ENCODE results near the gene DIPK1A.

The DIPK1A gene

DNA sequence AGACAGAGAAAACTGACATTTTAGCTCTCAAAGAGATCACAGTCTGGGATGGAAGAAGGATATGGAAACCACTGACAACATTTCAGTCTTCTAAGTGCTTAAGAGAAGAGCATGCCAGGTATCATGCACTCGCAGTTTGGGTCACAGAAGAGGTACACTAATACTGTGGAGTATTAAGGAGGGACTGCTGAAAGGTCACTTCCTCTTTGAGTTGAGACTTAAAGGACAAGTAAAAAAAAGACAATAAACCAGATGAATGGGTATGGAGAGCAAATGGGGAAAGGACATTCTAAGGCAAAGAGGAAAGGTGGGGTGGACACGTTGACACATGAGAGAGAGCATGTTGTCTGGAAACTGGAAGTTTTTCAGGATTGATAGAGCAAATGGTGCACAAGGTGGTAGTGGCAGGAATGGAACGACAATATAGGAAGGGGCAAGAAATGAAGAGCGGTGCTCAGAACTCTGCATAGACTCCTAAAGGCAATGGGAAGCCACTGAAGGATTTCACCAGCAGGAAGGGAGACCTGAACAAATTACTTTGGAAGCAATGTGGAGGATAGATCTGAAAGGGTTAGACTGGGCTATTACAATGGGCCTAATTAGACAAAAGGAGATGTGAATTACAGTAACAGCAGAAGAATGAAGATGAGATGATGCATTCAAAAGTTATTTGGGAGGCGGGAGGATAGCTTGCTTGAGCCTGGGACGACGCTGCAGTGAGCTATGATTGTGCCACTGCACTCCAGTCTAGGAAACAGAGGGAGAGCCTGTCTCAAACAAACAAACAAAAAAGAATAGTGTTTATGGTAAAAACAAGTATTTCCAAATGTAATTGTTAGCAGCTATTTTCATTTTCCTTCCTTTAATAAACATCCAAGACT is 11.1 kb downstream of the DIPK1A start:
- no peak for DNase-seq

DNA sequence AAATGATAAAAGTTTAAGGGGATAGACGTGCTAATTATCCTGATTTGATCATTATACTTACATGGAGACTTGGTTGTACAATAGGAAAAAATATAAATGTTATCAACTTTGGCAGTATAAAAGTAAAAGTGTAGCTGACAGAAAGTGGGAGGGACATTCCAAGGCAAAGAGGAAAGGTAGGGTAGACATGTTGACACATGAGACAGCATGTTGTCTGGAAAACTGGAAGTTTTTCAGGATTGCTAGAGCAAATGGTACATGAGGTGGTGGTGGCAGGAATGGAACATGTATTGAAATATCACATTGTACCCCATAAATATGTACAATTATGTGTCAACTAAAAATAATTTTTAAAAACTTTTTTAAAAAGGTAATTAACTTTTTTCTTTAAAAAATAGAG is 13.2 kb downstream of the DIPK1A start:
- DNase-seq = no peak

DNA sequence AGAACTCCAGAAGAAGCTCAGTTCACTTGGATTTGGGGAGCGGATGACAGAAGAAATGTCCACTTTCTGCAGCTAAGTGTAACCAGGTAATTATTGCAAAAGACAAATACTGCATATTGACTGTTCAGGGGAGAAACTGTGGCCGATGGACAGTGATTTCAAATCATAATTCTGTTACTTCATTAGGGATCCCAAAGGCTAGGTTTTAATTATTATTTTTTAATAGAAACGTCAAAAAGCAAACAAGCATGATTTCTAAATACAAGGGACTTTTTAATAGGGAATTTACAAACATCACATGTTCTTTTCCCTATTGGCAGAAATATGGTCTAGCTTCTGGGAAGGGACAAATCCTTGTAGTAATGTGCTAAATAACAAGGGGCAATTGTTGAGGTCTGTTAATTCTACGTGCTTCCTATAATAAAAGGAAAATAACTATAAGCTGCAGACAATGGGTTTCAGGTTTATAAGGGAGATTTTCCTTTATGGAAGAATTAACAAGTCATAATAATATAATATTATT is 15.5 kb downstream of the DIPK1A start:
- no peak for DNase-seq

DNA sequence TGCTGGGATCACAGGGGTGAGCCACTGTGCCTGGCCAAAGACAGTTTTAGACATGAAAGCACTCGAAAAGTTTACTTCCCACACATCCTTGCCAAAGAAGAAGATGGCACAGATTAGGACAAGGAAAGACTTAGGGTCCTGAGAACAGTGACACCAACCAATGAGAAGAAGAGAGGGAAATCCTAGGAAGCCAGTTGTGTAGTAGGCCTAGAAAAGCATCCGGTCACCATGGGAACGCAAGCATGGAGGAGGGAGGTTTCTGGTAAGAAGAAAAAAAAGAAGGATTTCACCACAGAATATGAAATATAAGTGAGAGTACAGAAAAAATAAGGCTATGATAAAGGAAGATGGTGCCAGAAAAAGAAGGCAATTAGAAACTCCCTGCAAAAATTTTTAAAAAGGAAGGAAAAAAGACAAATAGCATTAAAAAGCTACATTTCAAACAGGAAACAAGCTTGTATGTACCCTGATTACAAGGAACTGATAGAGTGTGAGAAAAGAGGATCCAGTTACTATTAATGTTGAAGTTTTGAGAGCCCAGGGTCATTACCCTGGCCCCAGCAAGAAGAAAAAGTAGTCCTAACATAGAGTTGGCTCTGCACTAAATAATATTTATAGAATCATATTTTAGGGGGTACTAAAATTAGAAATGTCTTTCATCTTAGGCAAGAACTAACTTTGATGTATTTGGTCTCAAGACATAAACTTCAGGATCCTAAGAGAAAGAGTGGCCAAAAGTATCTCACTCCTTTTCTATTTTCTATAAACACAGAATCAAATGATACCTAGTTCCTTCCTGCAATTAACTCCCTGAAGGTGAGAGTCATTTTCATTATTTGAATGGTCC is 16.1 kb downstream of the DIPK1A start:
- DNase-seq = no peak

DNA sequence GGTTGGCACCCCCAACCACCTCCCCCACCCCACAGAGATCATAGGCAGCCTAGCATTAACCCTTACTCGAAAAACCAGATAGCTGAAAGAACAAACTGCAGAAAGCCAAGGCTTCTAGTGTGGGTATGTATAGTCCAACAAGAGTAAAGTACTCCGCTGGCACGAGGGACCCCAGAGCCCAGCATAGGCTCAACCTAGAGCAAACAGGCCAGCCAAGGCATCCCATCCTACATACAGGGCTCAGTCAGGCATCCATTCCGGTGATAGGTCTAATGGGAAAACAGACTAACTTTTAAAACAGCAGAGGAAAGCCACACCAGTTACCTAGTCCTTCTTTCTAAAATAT is 17.8 kb downstream of the DIPK1A start:
- no peak for DNase-seq

DNA sequence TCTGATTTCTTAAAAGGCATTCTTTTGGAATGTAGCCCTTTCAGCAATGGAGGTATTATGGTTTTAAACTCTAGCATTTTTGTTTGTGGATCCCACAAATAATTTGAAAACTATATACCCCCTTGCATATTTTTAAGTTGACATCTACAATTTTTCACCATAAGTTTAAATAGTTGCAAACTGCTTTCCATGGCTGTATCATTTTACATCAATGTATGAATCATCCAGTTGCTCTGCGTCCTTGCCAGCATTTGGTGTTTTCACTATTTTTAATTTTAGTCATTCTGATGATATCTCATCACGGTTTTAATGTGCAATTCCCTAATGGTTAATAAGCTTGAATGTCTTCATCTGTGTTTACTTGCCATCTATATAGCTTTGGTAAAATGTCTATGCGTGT is 20.7 kb downstream of the DIPK1A start:
- no peak for DNase-seq

DNA sequence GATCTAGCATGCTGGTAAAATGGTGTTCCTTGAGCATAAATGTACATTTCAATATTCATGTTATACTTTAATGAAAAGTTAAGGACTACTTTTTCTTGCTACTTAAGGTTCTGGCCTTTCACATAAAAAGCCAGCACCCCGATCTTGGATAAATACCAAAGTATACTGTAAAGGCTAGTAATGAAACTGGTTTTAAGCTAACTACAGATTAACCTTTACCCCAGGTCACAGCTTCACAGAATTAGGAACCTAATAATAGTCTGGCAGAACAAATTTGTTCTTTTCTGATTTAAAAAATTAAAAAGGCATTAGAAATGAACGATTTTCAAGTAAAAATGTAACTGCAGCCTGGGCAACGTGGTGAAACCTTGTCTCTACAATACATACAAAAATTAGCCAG is 23.5 kb downstream of the DIPK1A start:
- no peak for DNase-seq

DNA sequence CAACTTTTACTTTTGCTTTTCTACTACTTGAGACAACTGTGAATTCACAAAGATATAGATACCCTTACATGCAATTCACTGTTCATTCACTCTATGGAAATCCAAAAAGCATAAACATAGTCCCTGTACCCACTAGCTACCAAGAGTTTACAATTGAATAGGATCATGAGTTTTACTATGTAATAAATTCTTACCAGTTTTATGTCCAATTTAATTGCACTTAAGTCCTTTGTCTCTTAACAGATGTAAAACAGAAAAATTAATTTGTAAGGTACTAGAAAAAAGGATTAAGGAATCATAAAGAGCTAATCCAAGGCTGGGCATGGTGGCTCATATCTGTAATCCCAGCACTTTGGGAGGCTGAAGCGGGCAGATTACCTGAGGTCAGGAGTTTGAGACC is 24.4 kb downstream of the DIPK1A start:
- no peak for DNase-seq

DNA sequence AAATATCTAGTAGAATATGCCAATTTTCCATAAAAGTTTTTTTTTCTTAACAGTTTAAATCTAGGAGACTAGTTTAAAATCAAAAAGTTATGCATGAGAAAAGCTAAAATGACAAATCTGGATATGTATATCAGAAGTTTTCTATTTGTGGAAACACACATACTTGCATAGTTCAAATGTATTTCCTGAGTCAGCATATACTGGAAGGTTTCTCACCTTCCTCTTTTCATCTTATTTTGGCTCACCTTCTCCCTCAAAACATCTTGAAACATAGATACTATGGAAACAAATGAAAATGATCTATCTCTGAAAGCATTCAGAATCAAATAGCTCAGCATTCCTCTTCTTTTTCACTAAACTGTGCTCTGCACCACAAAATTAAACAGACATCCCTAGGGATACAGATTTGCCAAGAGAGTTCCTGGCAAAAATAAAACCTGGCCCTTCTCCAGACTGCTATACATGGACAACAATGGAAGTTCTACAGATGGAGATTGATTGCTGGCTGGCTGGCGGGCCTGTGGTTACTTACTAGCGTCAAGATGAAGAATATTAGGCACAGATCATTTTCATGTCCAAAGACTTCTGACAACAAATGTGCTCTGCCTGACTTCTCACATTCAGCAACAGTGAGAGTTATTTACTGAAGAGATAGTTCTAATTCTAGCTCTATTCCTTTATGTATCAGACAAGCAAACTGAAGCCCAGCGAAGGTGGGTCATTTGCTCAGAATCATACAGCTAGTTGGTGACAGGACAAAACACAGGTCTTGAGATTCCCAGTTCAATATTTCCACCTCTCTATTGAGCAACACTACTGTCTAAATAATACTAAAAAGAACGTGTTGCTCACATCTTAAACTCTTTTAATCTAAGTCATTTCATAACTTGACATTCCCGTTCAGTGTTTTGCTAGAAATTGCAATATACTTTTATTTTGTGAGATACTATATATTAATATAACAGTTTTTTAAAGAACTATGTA is 26.6 kb downstream of the DIPK1A start:
- no peak for DNase-seq

DNA sequence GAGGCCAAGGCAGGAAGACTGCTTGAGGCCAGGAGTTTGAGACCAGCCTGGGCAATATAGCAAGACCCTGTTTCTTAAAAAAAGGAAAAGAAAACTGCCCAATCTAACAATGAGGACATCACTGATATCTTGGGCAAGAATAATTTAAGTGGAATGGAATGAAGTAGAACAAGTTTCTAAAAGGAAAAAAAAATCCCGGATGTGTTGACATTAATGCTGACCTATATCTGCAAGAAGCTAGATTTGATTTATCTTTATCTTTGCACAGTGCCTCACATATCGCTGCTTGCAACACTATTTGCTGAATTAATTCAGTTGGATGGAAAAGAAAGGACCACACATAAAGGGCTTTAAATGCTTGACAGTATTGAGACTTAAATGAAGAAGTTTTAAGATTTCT is 27.8 kb downstream of the DIPK1A start:
- no peak for DNase-seq

DNA sequence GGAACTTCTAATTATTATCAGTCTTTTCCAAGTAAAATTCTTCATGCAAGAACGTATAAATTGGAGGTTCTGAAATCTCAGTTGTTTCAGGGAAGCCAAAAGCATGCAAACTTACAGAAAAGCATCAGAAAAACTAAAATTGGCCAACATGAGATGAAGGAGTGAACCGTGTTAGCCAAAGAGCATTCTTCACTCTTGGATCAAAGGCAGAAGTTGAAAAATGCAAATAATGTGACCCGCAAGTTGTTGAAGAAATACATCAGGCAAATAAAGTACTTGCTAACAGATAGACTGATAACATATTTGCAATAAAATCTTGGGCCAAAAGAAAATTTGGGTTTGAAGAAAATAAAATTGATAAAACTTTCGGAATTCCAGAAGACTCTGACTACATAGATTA is 29.6 kb downstream of the DIPK1A start:
- no peak for DNase-seq

DNA sequence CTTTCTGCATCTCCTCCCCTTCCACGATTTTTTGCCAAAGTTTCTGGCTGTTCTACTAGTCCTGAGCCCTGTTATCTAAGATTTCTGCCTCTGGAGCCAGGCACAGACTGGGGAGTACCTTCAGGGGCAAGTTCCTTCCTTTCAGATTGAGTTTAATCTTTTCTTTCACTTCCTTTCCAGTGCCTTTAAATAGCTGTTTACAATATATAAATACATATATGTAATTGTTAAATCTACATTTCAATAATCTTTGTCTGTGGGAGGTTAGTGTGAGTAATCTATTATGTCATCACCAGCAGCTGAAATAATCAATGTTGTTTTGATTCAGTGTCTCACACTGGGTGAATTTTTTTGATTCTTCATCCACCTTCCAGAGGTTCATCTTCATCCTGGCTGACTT is 31.8 kb downstream of the DIPK1A start:
- no peak for DNase-seq

DNA sequence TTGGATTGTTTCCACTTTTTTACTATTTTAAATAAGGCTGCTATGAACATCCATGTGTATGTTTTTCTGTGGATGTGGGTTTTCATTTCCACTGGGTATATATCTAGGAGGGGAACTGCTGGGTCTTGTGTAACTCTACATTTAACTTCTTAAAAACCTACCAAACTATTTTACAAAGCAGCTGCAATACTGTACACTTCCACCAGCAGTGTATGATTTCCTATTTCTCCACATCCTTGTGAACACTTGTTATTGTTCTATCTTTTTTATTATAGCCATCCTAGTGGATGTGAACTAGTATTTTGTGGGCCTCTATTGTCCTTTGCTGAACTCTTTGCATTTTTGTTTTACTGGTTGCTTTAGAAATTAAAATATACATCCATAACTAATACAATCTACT is 33.4 kb downstream of the DIPK1A start:
- no peak for DNase-seq

DNA sequence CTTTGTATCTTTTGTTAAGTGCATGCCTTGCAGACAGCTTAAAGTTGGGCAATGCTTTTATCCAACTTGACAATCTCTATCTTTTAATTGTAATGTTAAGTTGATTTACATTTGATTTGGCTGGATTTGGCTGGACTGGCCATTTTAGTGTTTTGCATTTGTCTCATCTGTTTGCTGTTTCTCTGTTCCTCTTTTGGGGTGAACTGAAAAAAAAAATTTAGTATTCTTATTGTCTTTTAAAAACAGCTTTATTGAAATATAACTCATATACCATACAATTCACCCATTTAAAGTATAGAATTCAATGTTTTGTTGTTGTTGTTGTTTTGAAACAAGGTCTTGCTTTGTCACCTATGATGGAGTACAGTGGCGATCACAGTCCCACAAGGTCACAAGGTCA is 34.4 kb downstream of the DIPK1A start:
- DNase-seq = no peak

DNA sequence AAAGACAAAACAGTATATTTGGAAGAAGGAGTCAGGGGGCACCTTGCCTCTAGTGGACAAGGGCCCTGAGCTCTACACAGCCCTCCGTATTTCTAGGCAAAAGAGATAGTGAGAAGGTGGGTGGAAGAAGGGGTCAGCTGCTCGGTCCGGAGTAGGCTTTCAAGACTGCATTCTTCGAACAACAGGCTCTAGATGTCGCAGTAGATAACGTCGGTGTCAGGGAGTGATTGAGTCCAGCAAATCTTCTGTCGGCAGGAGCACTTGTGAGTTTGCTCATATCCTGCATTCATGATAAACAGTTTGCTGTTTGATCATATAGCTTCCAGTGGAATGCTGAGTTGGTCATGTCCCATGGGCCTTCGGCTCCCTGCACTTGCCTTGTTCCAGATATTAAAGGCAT is 36.8 kb downstream of the DIPK1A start:
- no peak for DNase-seq

DNA sequence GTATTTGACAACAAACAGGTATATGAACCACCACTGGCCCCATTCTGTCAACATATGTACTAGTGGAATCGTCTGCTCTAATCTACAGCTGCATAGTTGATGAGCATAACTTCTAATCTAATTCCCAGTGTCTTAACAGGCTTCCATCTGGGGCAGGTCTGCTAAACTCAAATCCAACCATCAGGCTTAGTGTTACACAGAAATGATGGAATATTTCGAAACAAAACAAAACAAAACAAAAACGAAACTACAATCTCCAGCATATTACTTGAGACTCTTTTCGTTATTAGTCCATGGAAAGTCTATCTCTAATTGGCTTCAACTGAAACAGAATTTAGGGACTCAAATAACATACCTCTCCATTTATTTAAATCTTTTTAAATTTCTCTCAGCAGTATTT is 37.6 kb downstream of the DIPK1A start:
- DNase-seq = no peak

DNA sequence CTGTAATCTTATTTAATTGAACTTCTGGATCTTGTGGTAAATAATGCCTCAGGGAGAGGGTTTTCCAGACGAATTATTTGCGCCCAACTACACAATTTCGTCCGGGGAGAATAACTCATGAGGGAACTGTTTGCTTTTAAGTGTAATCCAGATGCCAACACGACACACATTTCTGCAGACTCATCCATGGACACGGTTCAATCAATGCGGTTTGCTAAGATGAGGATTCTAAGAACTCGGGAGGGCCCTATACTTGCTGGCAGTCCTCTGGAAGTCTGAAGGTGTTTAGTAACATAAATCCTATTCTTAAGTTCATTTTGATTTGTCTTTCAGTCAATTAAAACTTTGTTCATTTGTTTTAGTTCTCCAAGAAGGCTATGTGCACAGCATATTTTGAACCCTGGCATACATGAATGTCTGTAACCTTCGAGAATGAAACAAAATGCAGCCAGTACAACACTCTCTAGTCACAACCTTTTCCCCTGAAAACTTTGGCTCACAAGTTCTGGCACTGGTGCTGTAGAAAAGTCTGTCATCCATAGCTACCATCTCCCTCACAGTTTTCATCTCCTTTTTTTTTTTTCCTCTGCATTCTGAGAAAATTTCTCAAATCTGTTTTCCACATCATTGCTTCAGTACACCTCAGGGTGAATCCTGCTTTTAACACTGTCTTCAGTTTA is 38.8 kb downstream of the DIPK1A start:
- no peak for DNase-seq

DNA sequence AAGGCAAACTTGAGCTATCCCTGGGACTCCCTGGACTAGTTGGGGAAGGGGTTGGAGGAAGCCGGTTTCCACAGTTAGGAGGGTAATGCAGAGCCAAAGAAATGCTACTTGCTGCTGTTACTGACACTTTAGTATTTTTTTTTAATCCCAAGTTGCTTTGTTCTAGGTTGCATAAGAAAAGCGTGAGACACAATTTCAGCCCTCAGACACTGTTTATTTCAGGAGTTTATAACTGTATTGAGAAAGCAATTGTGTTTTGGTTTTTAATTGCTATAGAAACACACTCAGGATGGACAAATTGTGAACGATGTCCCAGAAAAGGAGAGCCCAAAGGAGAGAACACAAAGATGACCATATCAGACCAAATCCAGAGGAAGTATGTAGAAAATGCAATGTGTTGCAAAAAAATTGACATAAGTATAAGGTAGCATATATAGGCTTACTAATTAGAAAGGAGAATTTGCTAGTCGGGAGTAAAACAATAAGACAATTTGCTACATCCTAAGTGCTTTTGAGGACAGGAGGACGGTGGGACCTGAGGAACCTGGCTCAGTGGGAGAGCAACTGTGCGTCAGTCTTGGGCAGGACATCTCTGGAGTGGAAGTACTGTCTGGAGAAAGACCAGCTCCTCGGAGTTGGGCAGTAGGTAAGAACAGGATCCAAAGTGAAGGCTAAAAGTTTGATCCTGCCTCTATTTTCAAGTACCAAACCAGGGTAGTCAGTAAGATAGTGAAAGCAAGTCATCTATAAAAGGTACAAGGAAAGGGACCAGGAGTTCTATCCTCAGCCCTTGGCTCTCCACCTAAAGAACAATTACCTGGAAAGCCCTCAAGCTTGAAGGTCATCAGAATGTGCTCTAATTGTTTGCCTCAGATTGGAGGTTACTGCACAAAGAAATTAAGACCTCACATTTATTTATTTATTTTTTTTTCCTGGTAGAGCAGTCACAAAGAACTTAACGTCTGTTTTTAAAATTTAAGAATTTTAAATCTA is 39.9 kb downstream of the DIPK1A start:
- no peak for DNase-seq

DNA sequence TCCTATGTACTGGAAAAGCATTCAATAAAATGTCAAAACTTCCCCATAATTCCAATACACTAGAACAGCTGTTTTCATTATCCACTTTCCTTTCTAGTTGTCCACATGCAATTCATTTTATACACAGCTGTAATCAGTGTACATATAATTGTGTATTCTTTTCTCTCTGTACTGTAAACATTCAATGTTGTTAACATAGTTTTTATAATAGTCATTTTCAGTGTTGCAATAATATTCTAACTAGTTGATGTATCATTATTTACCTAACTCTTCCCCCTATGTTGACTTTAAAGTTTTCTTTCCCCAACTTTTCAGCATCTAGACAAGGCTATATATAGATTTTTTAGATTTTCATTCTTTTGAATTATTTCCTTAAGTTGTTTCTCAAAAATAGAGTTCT is 44.4 kb downstream of the DIPK1A start:
- DNase-seq = no peak

DNA sequence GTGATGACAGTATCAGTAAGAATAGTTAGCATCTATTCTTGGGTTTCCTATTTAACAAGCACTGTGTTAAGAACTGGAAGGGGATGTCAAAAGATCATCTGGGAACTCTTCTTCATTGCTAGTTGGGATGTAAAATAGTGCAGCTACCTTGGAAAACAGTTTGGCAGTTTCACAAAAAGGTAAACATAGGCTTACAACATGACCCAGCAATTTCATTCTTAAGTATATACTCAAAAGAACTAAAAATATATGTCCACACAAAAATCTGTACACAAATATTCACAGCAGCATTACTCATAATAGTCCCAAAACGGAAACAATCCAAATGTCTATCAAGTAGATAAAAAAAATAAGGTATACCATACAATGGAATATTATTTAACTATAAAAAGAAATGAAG is 45.7 kb downstream of the DIPK1A start:
- DNase-seq = no peak
